ENCODE results near the gene CELF2.

The CELF2 gene

DNA sequence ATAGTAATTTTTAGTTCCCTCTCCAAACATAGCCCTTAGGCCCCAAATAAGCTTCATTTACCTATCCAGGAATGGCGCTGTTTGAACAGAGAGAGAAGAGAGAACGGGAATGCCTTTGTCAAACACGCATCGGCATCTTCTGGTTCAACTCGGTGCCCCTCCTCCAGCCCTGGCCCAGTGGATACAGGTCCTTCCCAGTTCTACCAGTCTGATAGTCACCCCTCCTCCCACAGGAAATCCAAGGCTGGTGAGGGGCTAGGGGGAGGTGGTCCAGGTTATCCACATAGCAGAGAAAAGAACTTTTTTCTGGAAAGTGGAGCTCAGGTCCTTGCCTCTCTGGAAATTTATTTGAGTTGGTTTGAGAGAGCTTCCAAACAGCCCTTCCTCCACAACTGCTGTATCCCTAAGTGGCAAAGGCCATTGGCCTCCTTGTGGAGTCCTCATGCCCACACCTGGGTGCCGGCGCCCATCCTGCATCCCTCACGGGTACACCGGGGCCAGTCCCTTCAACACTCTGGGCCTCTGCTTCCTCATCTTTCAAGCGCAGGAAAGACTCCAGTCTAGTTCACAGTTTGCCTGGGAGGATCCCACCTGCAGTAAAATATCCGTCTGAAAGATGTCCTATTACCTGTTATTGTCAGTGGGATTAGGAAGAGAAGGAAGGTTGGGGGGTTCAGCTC lies 287.4 kb downstream of the CELF2 start:
- no peak for ATAC-seq (ENCODE audit: insufficient read depth, low read depth)

DNA sequence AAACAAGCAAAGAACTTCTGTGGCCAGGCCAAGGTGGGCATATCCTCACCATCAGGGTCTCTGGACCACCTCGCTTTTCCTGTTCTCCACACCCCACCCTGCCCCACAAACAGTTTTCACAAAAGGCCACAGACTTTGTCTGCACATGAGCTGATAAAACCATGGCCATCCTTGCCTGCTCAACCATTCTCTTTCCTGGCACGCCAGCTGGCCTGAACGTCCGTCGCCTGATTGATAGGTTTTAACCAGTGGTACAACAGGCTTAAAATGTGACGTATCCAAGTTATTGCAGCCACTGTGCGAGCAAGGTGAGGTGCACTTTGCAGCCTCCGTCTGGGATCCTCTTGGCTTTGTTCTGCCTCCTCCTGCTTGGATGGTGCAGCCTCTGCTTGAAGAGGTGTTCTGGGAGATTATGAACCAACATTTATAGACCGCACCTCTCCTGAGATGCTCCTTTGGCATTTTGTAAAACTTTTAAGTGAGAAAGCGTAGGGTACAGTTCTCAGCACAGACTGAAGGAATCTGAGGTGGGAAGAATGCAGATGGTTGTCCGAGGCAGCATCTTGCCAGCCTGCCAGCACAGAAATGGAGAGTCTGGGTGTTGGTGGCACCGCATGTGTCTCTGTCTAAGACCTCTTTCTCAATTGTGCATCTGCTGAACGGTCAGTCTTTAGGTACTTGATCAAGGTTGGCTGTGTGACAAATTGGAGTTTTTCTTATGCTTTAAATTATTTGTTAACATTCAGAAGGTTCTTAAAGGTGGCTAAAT lies 288.3 kb downstream of the CELF2 start:
- Histone ChIP-seq H3K79me2 (ENCODE audit: insufficient read depth, low read length) (no peaks in the 10 kb centered on the region), H3K27ac (ENCODE audit: low read length) (no peak overlapping the region), H4K20me1 (ENCODE audit: insufficient read depth, low read length) (no peaks in the 10 kb centered on the region), H2AFZ (ENCODE audit: low read depth, low read length) (no peak overlapping the region), H3K4me1 (ENCODE audit: insufficient read depth, low read length) (no peaks in the 10 kb centered on the region), H3K4me3 (ENCODE audit: low read depth in 1 of 2, low read length in 2 of 2) (no peak overlapping the region), H3K9ac (ENCODE audit: low read depth, low read length) (no peak overlapping the region), H3K27me3 (ENCODE audit: insufficient read depth, low read length, poor library complexity) (no peaks in the 10 kb centered on the region), H3K4me2 (ENCODE audit: insufficient read depth, low read length) (no peak overlapping the region), H3K36me3 (ENCODE audit: insufficient read depth, low read length) (peaks cover 93% of the 10 kb centered on the region), H3K9me3 (ENCODE audit: insufficient read depth, low read length, severe bottlenecking) (peaks cover 34% of the 10 kb centered on the region)
- TF ChIP-seq, protein P1, sequence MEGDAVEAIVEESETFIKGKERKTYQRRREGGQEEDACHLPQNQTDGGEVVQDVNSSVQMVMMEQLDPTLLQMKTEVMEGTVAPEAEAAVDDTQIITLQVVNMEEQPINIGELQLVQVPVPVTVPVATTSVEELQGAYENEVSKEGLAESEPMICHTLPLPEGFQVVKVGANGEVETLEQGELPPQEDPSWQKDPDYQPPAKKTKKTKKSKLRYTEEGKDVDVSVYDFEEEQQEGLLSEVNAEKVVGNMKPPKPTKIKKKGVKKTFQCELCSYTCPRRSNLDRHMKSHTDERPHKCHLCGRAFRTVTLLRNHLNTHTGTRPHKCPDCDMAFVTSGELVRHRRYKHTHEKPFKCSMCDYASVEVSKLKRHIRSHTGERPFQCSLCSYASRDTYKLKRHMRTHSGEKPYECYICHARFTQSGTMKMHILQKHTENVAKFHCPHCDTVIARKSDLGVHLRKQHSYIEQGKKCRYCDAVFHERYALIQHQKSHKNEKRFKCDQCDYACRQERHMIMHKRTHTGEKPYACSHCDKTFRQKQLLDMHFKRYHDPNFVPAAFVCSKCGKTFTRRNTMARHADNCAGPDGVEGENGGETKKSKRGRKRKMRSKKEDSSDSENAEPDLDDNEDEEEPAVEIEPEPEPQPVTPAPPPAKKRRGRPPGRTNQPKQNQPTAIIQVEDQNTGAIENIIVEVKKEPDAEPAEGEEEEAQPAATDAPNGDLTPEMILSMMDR (IDR thresholded peaks at IDR 0.05; ENCODE audit: borderline replicate concordance, extremely low read depth, low read length, poor library complexity, severe bottlenecking), result no peak
- no peak for TF ChIP-seq EZH2 (IDR thresholded peaks at IDR 0.05; ENCODE audit: borderline replicate concordance, low read depth, low read length, severe bottlenecking)
- no peak for DNase-seq
- no peak for ATAC-seq (ENCODE audit: insufficient read depth, low read depth)

More for the DNA sequence above, 287.4 kb downstream of the CELF2 start:
- no peak for TF ChIP-seq EZH2 (IDR thresholded peaks at IDR 0.05; ENCODE audit: borderline replicate concordance, low read depth, low read length, severe bottlenecking)
- TF ChIP-seq, protein P1 (IDR thresholded peaks at IDR 0.05; ENCODE audit: borderline replicate concordance, extremely low read depth, low read length, poor library complexity, severe bottlenecking), result no peak
- H3K27me3 ChIP-seq (ENCODE audit: insufficient read depth, low read length, poor library complexity), result no peaks in the 10 kb centered on the region
- DNase-seq, result no peak
- no peak overlapping the region for H3K27ac ChIP-seq (ENCODE audit: low read length)
- H2AFZ ChIP-seq (ENCODE audit: low read depth, low read length), result no peak overlapping the region
- peaks cover 93% of the 10 kb centered on the region for H3K36me3 ChIP-seq (ENCODE audit: insufficient read depth, low read length)
- H3K4me2 ChIP-seq (ENCODE audit: insufficient read depth, low read length), result no peak overlapping the region
- H4K20me1 ChIP-seq (ENCODE audit: insufficient read depth, low read length), result no peaks in the 10 kb centered on the region
- no peak overlapping the region for H3K9ac ChIP-seq (ENCODE audit: low read depth, low read length)
- no peak overlapping the region for H3K4me3 ChIP-seq (ENCODE audit: low read depth in 1 of 2, low read length in 2 of 2)
- no peaks in the 10 kb centered on the region for H3K4me1 ChIP-seq (ENCODE audit: insufficient read depth, low read length)
- no peaks in the 10 kb centered on the region for H3K79me2 ChIP-seq (ENCODE audit: insufficient read depth, low read length)
- peaks cover 28% of the 10 kb centered on the region for H3K9me3 ChIP-seq (ENCODE audit: insufficient read depth, low read length, severe bottlenecking)

DNA sequence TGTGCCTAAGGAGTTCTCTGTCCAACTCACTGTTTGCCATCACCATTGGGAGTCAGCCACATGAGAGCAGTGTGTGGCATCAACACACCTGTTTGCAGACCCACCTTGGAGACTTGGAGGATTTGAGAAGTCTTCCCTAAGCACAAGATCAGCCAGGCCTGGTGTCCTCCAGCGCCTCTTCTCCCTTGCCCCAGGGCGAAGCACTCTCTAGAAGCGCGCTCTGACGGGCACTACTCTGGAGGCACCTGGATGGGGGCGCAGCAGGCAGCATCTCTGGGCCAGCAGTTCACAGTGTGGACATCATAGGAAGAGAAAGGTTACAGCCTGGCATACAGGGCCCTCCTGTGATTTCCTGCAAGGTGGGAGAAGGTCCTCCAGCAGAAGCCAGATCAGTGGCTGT lies 289.3 kb downstream of the CELF2 start:
- H3K4me2 ChIP-seq (ENCODE audit: insufficient read depth, low read length), result no peak overlapping the region
- DNase-seq (no peak), ATAC-seq (ENCODE audit: insufficient read depth, low read depth) (no peak)
- H3K36me3 ChIP-seq (ENCODE audit: insufficient read depth, low read length), result peaks cover 97% of the 10 kb centered on the region
- no peak overlapping the region for H3K27ac ChIP-seq (ENCODE audit: low read length)
- H2AFZ ChIP-seq (ENCODE audit: low read depth, low read length), result no peak overlapping the region
- no peaks in the 10 kb centered on the region for H3K27me3 ChIP-seq (ENCODE audit: insufficient read depth, low read length, poor library complexity)
- H3K79me2 ChIP-seq (ENCODE audit: insufficient read depth, low read length), result no peaks in the 10 kb centered on the region
- H4K20me1 ChIP-seq (ENCODE audit: insufficient read depth, low read length), result no peaks in the 10 kb centered on the region
- no peaks in the 10 kb centered on the region for H3K4me1 ChIP-seq (ENCODE audit: insufficient read depth, low read length)
- H3K9me3 ChIP-seq (ENCODE audit: insufficient read depth, low read length, severe bottlenecking), result peaks cover 38% of the 10 kb centered on the region
- TF ChIP-seq, protein P1 (IDR thresholded peaks at IDR 0.05; ENCODE audit: borderline replicate concordance, extremely low read depth, low read length, poor library complexity, severe bottlenecking), result no peak
- no peak for TF ChIP-seq EZH2 (IDR thresholded peaks at IDR 0.05; ENCODE audit: borderline replicate concordance, low read depth, low read length, severe bottlenecking)
- H3K9ac ChIP-seq (ENCODE audit: low read depth, low read length), result no peak overlapping the region
- H3K4me3 ChIP-seq (ENCODE audit: low read depth in 1 of 2, low read length in 2 of 2), result no peak overlapping the region

Measured in DND-41 (cell line).